Heart left ventricle (tissue), 16 donors: Measurements from ENCODE around the gene LCNL1. TPM values are rescaled to one million over a fixed set of nuclear protein-coding genes. Genes with fewer than 3 reads are reported as not detected.
"Not testable (repeated sequence)": the region's sequence is repeated elsewhere in the genome, so short reads cannot be mapped to it uniquely, and the experiment has no call there.

Experiments
- ATAC-seq, 4 donors: fragments of 200-7000 bp; cut with Tn5 transposase; one replicate each; pipeline ENCODE4 v1.9.1; 2020 to 2022; ENCODE audit warnings: moderate library complexity in 4 of 4, mild to moderate bottlenecking in 3 of 4, moderate number of reproducible peaks in 1 of 4
- DNase-seq, 5 donors: peaks; one replicate each; pipeline ENCODE4 v3.0.0-alpha.2; 2020
- H3K27ac ChIP-seq, 12 donors: fragments of 200-600 bp; sonication (generic) in 4 of 12; one replicate each; pipeline versions ENCODE4 v1.5.0 to v1.8.0; 2016 to 2022; ENCODE audit warnings: mild to moderate bottlenecking in 2 of 12
- H3K27me3 ChIP-seq, 9 donors: fragments of 200-600 bp; sonication (generic) in 2 of 9; one replicate each; pipeline versions ENCODE4 v1.5.1 to v1.8.0; 2016 to 2022; ENCODE audit warnings: mild to moderate bottlenecking in 3 of 9
- H3K36me3 ChIP-seq, 9 donors: fragments of 200-600 bp; sonication (generic) in 2 of 9; one replicate each; pipeline versions ENCODE4 v1.5.0 to v1.8.0; 2018 to 2022; ENCODE audit warnings: mild to moderate bottlenecking in 2 of 9
- H3K4me1 ChIP-seq, 12 donors: fragments of 200-600 bp; sonication (generic) in 4 of 12; one replicate each; pipeline versions ENCODE4 v1.5.0 to v1.8.0; 2016 to 2022; ENCODE audit warnings: mild to moderate bottlenecking in 3 of 12
- H3K4me3 ChIP-seq, 12 donors: fragments of 200-600 bp; sonication (generic) in 4 of 12; one replicate each; pipeline versions ENCODE4 v1.5.0 to v1.8.0; 2017 to 2022; ENCODE audit warnings: mild to moderate bottlenecking in 9 of 12, moderate library complexity in 4 of 12
- H3K9me3 ChIP-seq, 12 donors: fragments of 200-600 bp; sonication (generic) in 4 of 12; one replicate each; pipeline versions ENCODE4 v1.5.0 to v1.8.0; 2016 to 2022; ENCODE audit warnings: mild to moderate bottlenecking in 1 of 12
- CTCF ChIP-seq, 12 donors: fragments of 200-600 bp; sonication (generic) in 4 of 12; IDR thresholded peaks; one replicate each; pipeline versions ENCODE4 v1.5.0 to v1.8.0; 2018 to 2022; ENCODE audit warnings: antibody characterized with exemption in 12 of 12, mild to moderate bottlenecking in 5 of 12
- POLR2A ChIP-seq, 2 donors: fragments of 450-650 bp; IDR thresholded peaks; one replicate each; pipeline ENCODE4 v1.6.1; 2017; ENCODE audit warnings: antibody characterized with exemption in 2 of 2, mild to moderate bottlenecking in 2 of 2, moderate library complexity in 2 of 2
- WGBS, 4 donors: extraction: QIAGEN DNeasy Blood & Tissue Kit in 2 of 4; methylation state at CpG; one replicate each; pipeline versions ENCODE4 v1.1.5 to v1.1.7; 2013 to 2018; 5-methylcytosine and 5-hydroxymethylcytosine counted together
- intact Hi-C, 10 donors: fragments of 100-400 bp; cut with DNase I; formaldehyde crosslinking; loops; one replicate each; pipeline versions ENCODE4 v1.11.1 to v1.14.2; 2022
- polyA plus RNA-seq, 2 donors: library from polyadenylated mRNA; stranded (reverse); fragments of 200-250 nt; gene quantifications; one replicate each; pipeline ENCODE4 v1.2.3, GENCODE V29; 2013
- total RNA-seq, 9 donors: library from RNA; depleted of rRNA in 2 of 9; stranded (reverse); fragments of >200 nt in 2 of 9; fragmentation: NEBNext Ultra II Directional in 3 of 9; extraction: Animal tissue kit (Norgen Biotek cat#: 25700) in 3 of 9; gene quantifications; one replicate each; pipeline versions ENCODE4 v1.1.0 to v1.2.4, GENCODE V29; 2016 to 2023
- donor health status: ischemic (EF 13 %, LVEDD 7.1; RV severe dilation, severe dysfunction).
- donor health status: healthy with polysubstance abuse.
- donor health status: DM: no; HTN: yes; CAD: no.
- donor health status: DM: no; HTN: no; CAD: no.
- donor health status: ischemic (EF 25% LVEDD 6.9; RV normal size, moderate dysfunction).
- donor health status: ischemic (EF 25% LVEDD 5.7; RV mildly dilated, moderate dysfunction).
- donor health status: healthy.
- donor health status: DM: yes; HTN: yes; CAD: no.
- donor health status: ischemic (EF 35%, LVEDD 5.7; RV mildly dilated, moderate dysfunction).
- donor health status: nonischemic (EF 11% LVEDD 7.7; RV severe dilation, severe dysfunction).
- donor health status: DM: yes; HTN: yes; CAD: no.
- donor health status: PGD.
- donor health status: ischemic (EF 29% LVEDD 5.4; RV normal size, mild dysfunction).
- donor health status: nonischemic (EF 23%, LVEDD 6.1; RV moderate dilation, normal function).

The LCNL1 gene
- total and polyA plus RNA-seq, 11 donors: 0.14 to 14.9 (median 2.7) TPM

GRCh38 chr9:137001857-137002645, 19.3 kb downstream of the LCNL1 start:
- TF ChIP-seq POLR2A (IDR thresholded peaks at IDR 0.05) (no peak), CTCF (IDR thresholded peaks at IDR 0.05) (no peak)
- DNase-seq: no peak
- 85 to 88% (median 87%) methylated on average over 20 of the region's 20 CpGs for WGBS, 4 donors
- intact Hi-C loops: no loop called here
- ATAC-seq: no peak
- Histone ChIP-seq H3K27me3 (peaks cover 0 to 5% (median 0%) of the 10 kb centered on the region in 9 donors), H3K4me1 (peaks cover 0 to 50% (median 0%) of the 10 kb centered on the region in 12 donors), H3K4me3 (no peak overlapping the region), H3K36me3 (no peaks in the 10 kb centered on the region), H3K27ac (no peak overlapping the region), H3K9me3 (peaks cover 0 to 6% (median 0%) of the 10 kb centered on the region in 12 donors)

GRCh38 chr9:137002646-137003041, 19.9 kb downstream of the LCNL1 start:
- Histone ChIP-seq H3K9me3 (peaks cover 0 to 6% (median 0%) of the 10 kb centered on the region in 12 donors), H3K27me3 (peaks cover 0 to 5% (median 0%) of the 10 kb centered on the region in 9 donors), H3K36me3 (peaks cover 0 to 2% (median 0%) of the 10 kb centered on the region in 9 donors), H3K27ac (no peak overlapping the region), H3K4me1 (peaks cover 0 to 44% (median 0%) of the 10 kb centered on the region in 12 donors), H3K4me3 (no peak overlapping the region)
- no peak for ATAC-seq
- DNase-seq: no peak
- TF ChIP-seq POLR2A (IDR thresholded peaks at IDR 0.05) (no peak), CTCF (IDR thresholded peaks at IDR 0.05) (no peak)
- WGBS, 4 donors: 84 to 90% (median 85%) methylated on average over 9 to 10 of the region's 10 CpGs
- intact Hi-C loops: no loop called here

GRCh38 chr9:137004285-137004684, 21.5 kb downstream of the LCNL1 start:
- H3K4me3 ChIP-seq, DNase-seq, H3K27me3 ChIP-seq, H3K27ac ChIP-seq, ATAC-seq, intact Hi-C loops, H3K9me3 ChIP-seq: not testable (repeated sequence)
- TF ChIP-seq CTCF (IDR thresholded peaks at IDR 0.05): peak; percentile 8 to 48 (median 28)
- WGBS, 4 donors: 34 to 47% (median 43%) methylated on average over 17 of the region's 17 CpGs
- peaks cover 0 to 11% (median 0%) of the 10 kb centered on the region in 9 donors for H3K36me3 ChIP-seq
- peaks cover 0 to 28% (median 0%) of the 10 kb centered on the region in 12 donors for H3K4me1 ChIP-seq

- TF ChIP-seq CTCF (IDR thresholded peaks at IDR 0.05) (no peak), POLR2A (IDR thresholded peaks at IDR 0.05) (no peak)
- H3K27me3 ChIP-seq: no peaks in the 10 kb centered on the region
- no peak overlapping the region for H3K4me3 ChIP-seq
- H3K36me3 ChIP-seq: peaks cover 0 to 25% (median 10%) of the 10 kb centered on the region in 9 donors
- ATAC-seq: peak in 3 of 4 donors; percentile 16 to 34 (median 32)
- 65 to 76% (median 70%) methylated on average over 21 to 24 of the region's 24 CpGs for WGBS, 4 donors
- no peak for DNase-seq
- peaks cover 0 to 6% (median 0%) of the 10 kb centered on the region in 12 donors for H3K9me3 ChIP-seq
- no peak overlapping the region for H3K27ac ChIP-seq
- intact Hi-C loops: no loop called here
- peaks cover 0 to 8% (median 0%) of the 10 kb centered on the region in 12 donors for H3K4me1 ChIP-seq
Measured at GRCh38 chr9:137006116-137007003, 23.6 kb downstream of the LCNL1 start.
